Epithelial cell of prostate (primary cell): ENCODE measurements around the gene TRABD2B.

Source experiments
- DNase-seq: peaks from one replicate; pipeline ENCODE4 v3.0.0-alpha.2; 2011; ENCODE audit warnings: low read depth, low spot score
- H3K27ac ChIP-seq: fragments of 450-650 bp; 2 replicates; pipeline ENCODE4 v1.5.1; 2017; ENCODE audit warnings: mild to moderate bottlenecking

The TRABD2B gene

GRCh38 chr1:47866601-47867437, 130.4 kb downstream of the TRABD2B start:
- DNase-seq: no peak
- H3K27ac ChIP-seq: no peak overlapping the region

- no peak for DNase-seq
- no peak overlapping the region for H3K27ac ChIP-seq
These were observed 131.2 kb downstream of the TRABD2B start for GRCh38 chr1:47865881-47866535.

- no peak for DNase-seq
These were observed 138.0 kb downstream of the TRABD2B start for GRCh38 chr1:47859092-47859743.

GRCh38 chr1:47856996-47857395, 140.2 kb downstream of the TRABD2B start:
- DNase-seq: no peak
- no peak overlapping the region for H3K27ac ChIP-seq

More at GRCh38 chr1:47859092-47859743, 138.0 kb downstream of the TRABD2B start:
- H3K27ac ChIP-seq: no peak overlapping the region

- H3K27ac ChIP-seq: no peak overlapping the region
- DNase-seq: no peak
These were observed 142.0 kb downstream of the TRABD2B start for GRCh38 chr1:47855230-47855629.

- H3K27ac ChIP-seq: no peak overlapping the region
- no peak for DNase-seq
These were observed 142.5 kb downstream of the TRABD2B start for GRCh38 chr1:47854552-47855144.

GRCh38 chr1:47853852-47854251, 143.3 kb downstream of the TRABD2B start:
- H3K27ac ChIP-seq: no peak overlapping the region
- no peak for DNase-seq

GRCh38 chr1:47853059-47853458, 144.1 kb downstream of the TRABD2B start:
- no peak overlapping the region for H3K27ac ChIP-seq
- DNase-seq: no peak

GRCh38 chr1:47852006-47852718, 145.0 kb downstream of the TRABD2B start:
- DNase-seq: no peak

GRCh38 chr1:47850451-47850850, 146.7 kb downstream of the TRABD2B start:
- no peak overlapping the region for H3K27ac ChIP-seq

More at GRCh38 chr1:47852006-47852718, 145.0 kb downstream of the TRABD2B start:
- H3K27ac ChIP-seq: no peak overlapping the region

GRCh38 chr1:47849591-47850261, 147.5 kb downstream of the TRABD2B start:
- no peak overlapping the region for H3K27ac ChIP-seq
- no peak for DNase-seq

More at GRCh38 chr1:47850451-47850850, 146.7 kb downstream of the TRABD2B start:
- DNase-seq: no peak

- H3K27ac ChIP-seq: no peak overlapping the region
- no peak for DNase-seq
These were observed 148.1 kb downstream of the TRABD2B start for GRCh38 chr1:47849005-47849521.

GRCh38 chr1:47847763-47848162, 149.4 kb downstream of the TRABD2B start:
- no peak for DNase-seq
- H3K27ac ChIP-seq: no peak overlapping the region

GRCh38 chr1:47844558-47844955, 152.6 kb downstream of the TRABD2B start:
- no peak for DNase-seq
- no peak overlapping the region for H3K27ac ChIP-seq

GRCh38 chr1:47843781-47844557, 153.2 kb downstream of the TRABD2B start:
- DNase-seq: no peak
- H3K27ac ChIP-seq: no peak overlapping the region

GRCh38 chr1:47843059-47843458, 154.1 kb downstream of the TRABD2B start:
- H3K27ac ChIP-seq: no peak overlapping the region
- DNase-seq: no peak

- no peak overlapping the region for H3K27ac ChIP-seq
- no peak for DNase-seq
These were observed 154.8 kb downstream of the TRABD2B start for GRCh38 chr1:47842228-47842919.

GRCh38 chr1:47841356-47841755, 155.8 kb downstream of the TRABD2B start:
- H3K27ac ChIP-seq: no peak overlapping the region
- no peak for DNase-seq
